ENCODE results near the gene LYRM1. TPM values are rescaled to one million over a fixed set of nuclear protein-coding genes. Genes with fewer than 3 reads are reported as not detected.
A peak's percentile ranks its signal among the peaks of the same experiment; 100 is the strongest.

The LYRM1 gene
- total RNA-seq, 2 donors from 2014 or later = 19.4 to 20.9 TPM

DNA sequence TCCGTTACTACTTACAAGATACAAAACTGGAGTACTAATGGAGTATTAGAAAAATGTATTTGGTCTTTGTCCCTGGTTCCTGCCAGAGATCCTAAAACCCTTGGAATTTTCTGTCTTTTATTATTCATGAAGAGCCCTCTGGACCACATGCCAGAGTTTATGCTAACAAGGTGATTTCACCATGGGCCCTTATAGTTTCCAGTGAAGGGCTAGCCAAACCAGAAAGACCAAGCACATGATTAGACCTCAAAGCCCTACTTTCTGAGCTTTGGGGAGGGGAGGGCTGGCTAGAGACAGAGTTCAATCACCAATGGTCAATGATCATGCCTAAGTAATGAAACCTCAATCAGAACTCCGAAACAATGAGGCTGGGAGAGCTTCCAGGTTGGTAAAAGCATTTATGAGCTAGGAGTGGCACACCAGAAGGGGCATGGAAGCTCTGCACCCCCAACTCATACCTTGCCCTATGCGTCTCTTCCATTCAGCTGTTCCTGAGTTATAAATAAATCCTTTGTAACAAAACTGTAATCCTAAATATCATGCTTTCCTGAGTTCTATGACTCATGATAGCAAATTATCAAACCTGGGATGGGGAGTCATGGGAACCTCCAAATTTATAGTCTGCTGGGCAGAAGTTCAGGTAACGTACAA is 10.8 kb upstream of the LYRM1 start:
- Mint-ChIP-seq H3K9me3 (no peaks in the 10 kb centered on the region), H3K27ac (no peak overlapping the region), H3K36me3 (peaks cover 0 to 14% of the 10 kb centered on the region in 2 donors)
- DNase-seq (ENCODE audit: low spot score in 2 of 2) = no peak
- no peak for ATAC-seq

DNA sequence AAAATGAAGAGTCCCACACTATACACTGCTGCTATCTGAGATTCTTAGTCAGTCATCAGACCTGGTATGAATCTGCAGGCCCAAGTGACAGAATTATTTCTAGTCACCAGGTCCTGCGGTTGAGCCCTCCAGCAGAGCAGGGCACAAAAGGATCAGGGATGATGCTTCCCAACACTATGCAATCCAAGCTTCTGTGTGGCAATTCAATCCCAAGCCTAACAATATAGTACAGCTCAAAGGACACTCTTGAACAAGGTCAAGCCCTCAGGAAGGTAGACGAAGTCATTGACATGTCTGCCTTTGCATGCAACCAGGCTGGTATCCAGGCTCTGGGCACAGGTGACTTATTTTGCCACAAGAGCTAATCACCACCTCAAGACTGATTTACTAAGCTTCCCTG is 6.2 kb upstream of the LYRM1 start:
- Mint-ChIP-seq H3K27ac (no peak overlapping the region), H3K36me3 (peaks cover 0 to 7% of the 10 kb centered on the region in 2 donors), H3K9me3 (no peaks in the 10 kb centered on the region)
- no peak for ATAC-seq
- no peak for DNase-seq (ENCODE audit: low spot score in 2 of 2)

DNA sequence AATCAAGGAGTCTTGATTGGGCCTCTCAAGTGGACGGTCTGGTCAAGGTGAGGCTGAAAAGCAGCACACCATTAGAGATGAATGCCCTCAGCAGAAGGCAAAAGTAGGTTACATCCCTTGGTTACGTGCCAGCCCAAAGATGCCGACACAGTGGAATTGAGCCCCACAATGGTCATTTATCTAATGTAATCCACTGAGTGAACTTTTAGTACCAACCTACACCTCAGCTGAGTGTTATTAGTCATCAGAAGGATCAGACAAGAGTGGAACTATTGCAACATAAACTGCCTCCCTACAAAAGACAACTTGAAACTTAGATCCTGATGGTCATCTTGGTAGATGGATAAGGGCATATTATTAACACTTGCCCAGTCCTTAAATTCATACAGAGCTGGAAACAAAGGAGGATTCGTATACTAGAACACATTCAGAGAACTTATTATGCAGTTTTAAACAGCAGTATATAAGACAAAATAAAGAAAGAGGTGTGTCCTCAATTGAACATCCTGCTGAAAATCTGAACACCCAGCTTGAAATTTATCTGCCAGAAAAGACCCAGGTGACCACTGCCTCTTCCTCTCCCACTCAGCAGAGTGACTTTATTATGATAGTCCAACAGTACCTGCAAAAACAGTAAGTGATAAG is 3.2 kb upstream of the LYRM1 start:
- Mint-ChIP-seq H3K36me3 (peaks cover 23% of the 10 kb centered on the region in 2 donors), H3K27ac (peak overlapping the region in 1 of 2 donors; percentile 99), H3K9me3 (no peaks in the 10 kb centered on the region)
- ATAC-seq (no peak), DNase-seq (ENCODE audit: low spot score in 2 of 2) (no peak)

DNA sequence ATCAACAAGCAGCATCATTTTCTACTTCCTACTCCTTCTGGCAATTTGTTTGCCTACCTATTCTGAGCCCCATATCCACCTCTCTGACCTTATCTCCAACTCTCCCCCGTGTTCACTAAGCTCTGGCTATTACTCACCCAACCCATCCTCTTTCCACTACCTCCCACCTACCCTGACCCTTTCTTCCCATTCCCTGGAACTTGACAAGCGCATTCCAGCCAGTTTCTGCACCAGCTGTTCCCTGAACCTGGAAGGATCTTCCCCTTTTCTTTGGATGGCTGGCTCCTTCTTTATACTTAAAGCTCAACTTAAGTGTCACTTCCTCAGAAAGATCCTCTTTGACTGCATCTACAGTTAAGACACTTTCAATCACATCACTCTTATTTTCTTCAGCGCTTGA is 2.6 kb upstream of the LYRM1 start:
- DNase-seq (ENCODE audit: low spot score in 2 of 2) = no peak
- Mint-ChIP-seq H3K27ac (peak overlapping the region in 1 of 2 donors; percentile 99), H3K9me3 (no peaks in the 10 kb centered on the region), H3K36me3 (peaks cover 22 to 28% of the 10 kb centered on the region in 2 donors)
- no peak for ATAC-seq

DNA sequence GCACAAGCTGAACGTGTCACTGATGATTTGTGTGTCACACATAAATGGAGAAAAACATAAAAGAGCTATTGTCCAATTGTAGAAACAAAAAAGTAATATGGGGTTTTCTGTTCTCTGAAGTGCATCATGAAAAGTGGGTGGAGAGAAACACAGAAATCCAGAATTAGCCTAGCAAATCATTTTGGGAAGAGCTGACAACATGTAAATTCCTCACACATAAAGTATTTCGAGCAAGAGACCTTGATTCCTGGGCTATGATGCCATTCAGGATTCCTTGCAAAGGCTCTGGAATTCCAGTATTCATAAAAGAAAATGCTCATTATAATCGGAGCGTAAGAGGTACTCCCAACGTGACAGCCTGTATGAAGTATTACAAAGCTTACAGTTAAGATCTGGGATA is 1.5 kb upstream of the LYRM1 start:
- Mint-ChIP-seq H3K36me3 (peaks cover 22 to 34% of the 10 kb centered on the region in 2 donors), H3K9me3 (no peaks in the 10 kb centered on the region), H3K27ac (peak overlapping the region in 1 of 2 donors; percentile 99)
- no peak for ATAC-seq
- no peak for DNase-seq (ENCODE audit: low spot score in 2 of 2)

DNA sequence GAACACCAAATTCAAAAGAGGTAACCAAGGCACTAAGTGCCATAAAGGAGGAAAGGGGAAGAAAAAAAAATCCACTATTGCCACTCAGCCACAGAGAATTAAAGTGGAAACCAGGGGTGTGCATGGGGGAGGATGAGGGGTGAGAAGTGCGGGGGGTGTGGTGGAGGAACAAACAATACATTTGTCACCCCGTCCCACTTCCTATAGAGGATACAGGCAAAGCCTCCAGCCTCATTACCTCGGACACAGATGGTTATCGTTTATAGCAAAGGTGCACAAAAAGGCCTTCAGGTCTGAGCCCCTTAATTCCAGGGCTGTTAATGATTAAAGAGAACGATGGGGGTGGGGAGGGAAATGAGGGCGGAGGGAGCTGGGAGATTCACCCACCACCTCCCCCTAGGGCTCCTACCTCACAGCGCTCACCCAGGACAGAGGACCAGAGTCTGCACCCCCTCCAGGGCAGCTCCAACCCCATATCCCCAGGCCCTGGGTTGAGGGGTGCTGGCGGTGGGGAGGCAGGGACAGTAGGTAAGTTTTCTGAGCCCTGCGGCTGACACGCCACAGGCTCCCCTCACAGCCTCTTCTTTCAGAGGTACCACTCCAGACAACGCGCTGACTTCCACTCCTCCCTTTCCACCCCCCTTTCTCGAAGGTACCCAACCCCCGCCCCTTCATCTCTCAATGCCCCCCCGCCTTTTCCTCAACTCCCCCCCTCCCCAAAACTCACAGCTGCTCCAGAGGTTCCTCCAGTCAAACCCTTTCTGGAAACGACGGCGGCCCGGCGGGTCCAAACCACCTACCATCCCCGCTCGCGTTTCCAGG is 883 bp upstream of the LYRM1 start:
- peak in 1 of 2 donors; percentile 17 for DNase-seq (ENCODE audit: low spot score in 2 of 2)
- Mint-ChIP-seq H3K27ac (peak overlapping the region; percentile 65 to 99), H3K36me3 (peaks cover 22 to 34% of the 10 kb centered on the region in 2 donors), H3K9me3 (no peaks in the 10 kb centered on the region)
- ATAC-seq = peak in 1 of 2 donors; percentile 3

DNA sequence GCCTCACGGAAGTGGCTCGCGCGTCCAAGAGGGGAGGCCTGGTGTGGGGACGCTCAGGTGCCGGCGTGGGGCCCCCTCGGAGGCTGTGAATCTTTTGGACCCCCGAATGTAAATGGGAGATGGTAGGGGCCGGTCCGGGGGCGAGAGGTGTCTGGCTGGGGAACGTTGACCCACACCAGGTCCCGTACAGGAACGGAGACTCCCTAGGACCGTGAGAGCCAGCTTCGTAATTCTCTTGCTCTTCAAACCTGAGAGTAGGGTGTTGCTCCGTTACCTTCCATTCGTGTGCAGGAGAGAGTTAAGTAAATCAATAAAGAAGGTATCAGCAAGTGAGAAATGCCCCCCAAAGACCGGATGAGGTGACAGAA is 481 bp downstream of the LYRM1 start:
- Mint-ChIP-seq H3K27ac (peak overlapping the region; percentile 99), H3K9me3 (no peaks in the 10 kb centered on the region), H3K36me3 (peaks cover 22 to 34% of the 10 kb centered on the region in 2 donors)
- DNase-seq (ENCODE audit: low spot score in 2 of 2) (no peak), ATAC-seq (peak in 1 of 2 donors; percentile 11)

DNA sequence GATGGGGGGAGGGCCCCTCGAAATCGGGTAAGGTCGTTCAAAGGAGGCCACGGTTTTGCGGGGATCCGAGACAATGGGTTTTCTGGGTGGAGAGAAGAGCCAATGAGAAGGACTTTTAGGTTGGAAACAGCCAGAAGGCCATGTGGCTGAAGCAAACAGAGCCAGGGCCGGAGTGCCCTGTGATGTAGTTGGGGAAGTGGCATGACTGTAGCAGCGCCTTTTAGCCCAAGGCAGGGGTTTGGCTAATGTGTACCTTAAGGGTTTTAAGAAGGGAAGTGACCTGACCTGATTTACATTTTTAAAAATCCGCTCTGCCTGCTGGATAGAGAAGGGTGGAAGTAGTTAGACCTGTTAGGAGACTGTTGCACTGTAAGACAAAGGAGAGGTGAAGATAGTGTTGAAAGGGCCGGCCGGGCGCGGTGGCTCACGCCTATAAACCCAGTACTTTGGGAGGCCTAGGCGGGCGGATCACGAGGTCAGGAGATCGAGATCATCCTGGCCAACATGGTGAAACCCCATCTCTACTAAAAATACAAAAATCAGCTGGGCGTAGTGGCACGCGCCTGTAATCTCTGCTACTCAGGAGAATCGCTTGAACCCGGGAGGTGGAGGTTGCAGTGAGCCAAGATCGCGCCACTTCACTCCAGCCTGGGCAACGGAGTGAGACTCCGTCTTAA is 1.0 kb downstream of the LYRM1 start:
- DNase-seq (ENCODE audit: low spot score in 2 of 2) = peak; percentile 6 to 57
- peak in 1 of 2 donors; percentile 6 for ATAC-seq
- Mint-ChIP-seq H3K9me3 (no peaks in the 10 kb centered on the region), H3K27ac (peak overlapping the region; percentile 99), H3K36me3 (peaks cover 22 to 34% of the 10 kb centered on the region in 2 donors)

DNA sequence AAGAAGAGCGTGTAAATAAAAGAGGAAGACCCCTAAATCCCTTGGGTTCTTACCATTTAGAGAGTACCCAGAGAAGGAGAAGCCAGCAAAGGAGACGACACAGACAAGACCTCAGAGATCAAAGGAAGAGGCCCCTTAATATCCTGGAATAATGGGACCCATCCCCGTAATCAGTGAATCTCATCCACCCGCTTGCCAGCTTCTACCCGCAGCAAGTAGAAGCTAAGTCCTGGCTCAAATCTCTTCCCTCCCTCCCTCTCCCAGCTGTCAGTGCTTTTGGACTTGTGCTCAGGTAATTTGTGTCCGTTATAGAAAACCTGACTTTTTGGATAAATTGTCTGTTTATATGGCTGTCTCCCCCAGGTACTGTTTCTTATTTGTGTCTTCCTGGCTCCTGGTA is 1.9 kb downstream of the LYRM1 start:
- Mint-ChIP-seq H3K27ac (no peak overlapping the region), H3K36me3 (peaks cover 22 to 34% of the 10 kb centered on the region in 2 donors), H3K9me3 (no peaks in the 10 kb centered on the region)
- no peak for DNase-seq (ENCODE audit: low spot score in 2 of 2)
- ATAC-seq = no peak

DNA sequence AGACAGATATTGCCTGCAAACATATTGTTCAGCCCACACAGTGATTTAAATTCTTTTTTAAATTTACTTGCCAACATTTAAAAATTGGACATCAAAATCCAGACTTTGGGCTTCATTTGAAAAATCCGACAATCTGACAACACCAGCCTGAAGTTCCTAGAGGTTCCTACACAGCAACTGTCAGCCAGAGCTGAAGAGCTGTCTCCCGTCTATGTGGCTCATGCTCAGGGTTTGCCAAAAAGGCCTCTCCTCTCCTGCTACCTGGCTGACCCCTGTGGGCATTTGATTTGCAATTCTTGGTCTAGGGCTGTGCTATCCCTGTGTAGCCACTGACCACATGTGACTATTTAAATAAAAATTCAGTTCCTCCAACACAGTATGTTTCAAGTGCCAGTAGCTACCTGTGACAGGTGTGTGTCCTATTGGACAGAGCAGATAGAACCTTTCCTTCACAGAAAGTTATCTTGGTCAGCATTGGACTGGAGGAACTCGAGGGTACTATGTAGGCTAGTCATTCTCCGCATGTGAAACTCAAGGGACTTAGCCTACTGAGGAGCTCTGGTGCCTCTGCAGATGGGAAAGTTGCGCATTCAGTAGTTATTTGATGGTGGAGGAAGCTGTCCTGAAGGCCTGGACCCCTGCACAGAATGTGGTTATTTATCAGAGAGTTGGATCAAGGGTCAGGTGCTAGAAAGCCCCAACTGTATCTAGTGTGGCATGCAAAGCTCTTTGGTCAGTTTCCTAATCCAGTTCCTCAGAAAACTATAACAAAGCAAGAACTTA is 2.7 kb downstream of the LYRM1 start:
- ATAC-seq (no peak), DNase-seq (ENCODE audit: low spot score in 2 of 2) (no peak)
- peaks cover 22 to 34% of the 10 kb centered on the region in 2 donors for H3K36me3 Mint-ChIP-seq
- no peaks in the 10 kb centered on the region for H3K9me3 Mint-ChIP-seq
- no peak overlapping the region for H3K27ac Mint-ChIP-seq

DNA sequence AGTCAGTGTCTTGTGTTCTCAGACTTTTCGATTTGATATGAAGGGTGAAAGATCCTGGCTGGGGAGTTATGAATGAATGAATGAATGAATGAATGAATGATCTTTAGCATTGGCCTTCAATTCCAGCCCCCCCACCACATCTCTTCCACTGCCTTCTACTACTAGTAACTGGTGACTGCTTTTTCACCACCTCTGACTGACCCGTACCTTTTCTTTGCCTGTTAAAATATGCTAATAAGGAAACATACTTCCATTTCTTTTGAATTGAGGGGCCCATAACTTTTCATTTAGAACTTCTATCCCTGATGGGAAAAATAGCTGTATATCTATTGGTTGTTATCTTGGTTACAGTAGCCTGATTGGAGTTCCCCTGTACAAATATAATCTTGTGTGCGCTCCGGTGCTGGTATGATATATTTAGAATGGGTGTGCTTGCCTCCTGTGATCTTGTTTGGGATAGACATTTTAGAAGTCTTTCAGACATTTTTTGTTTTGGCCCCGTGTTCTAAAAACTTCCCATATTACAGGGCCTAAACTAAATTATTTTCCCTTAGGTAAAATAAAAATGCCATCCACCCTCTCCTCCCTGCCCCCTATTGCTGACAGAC is 3.4 kb downstream of the LYRM1 start:
- H3K27ac Mint-ChIP-seq = peak overlapping the region in 1 of 2 donors; percentile 78
- DNase-seq (ENCODE audit: low spot score in 2 of 2) = no peak
- no peak for ATAC-seq
- peaks cover 22 to 34% of the 10 kb centered on the region in 2 donors for H3K36me3 Mint-ChIP-seq
- no peaks in the 10 kb centered on the region for H3K9me3 Mint-ChIP-seq

DNA sequence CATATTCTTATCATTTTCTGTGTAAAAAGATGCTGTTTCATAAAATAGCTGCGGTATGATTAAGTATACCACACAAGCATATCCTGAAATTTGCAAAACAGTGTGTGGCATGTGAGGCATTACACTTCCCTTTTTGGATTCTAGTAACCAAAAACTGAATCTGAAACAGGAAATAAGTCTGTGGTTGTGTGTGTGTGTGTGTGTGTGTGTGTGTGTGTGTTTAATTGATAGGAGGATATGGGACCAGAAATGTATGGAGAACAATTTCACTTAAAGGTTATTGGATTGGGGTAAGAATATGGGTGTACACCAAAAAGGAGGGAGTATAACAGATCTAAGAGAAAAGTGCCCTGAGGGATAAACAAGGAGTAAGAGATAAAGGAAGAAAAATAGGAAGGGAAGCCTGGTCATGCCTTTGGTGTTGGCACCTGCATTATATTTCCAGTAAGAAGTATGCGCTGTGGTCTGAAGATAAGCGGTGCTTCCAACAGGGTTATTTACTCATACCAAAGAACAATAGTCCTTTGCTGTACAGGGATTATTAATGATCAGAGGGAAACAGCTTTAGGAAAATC is 4.0 kb downstream of the LYRM1 start:
- Mint-ChIP-seq H3K36me3 (peaks cover 22 to 34% of the 10 kb centered on the region in 2 donors), H3K9me3 (no peaks in the 10 kb centered on the region), H3K27ac (no peak overlapping the region)
- DNase-seq (ENCODE audit: low spot score in 2 of 2) (peak in 1 of 2 donors; percentile 7), ATAC-seq (no peak)

DNA sequence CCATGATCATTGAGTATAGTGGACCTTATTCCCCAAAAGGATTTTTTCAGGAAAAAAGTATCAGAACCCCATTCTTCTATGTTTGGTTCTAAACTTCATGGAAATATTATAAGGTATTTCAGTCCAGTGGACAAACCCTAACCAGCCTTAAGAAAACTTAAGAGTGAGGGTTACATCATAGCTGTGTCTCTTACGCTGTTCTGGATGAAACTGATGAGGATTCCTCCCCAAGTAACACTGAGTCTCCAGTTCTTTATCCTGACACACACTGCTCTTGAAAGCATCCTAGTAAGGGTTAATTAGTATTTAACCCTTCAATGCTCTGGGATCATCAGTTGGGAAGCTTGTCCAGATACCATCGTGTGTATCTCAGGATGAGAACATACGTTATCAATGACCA is 5.0 kb downstream of the LYRM1 start:
- DNase-seq (ENCODE audit: low spot score in 2 of 2) (no peak), ATAC-seq (no peak)
- Mint-ChIP-seq H3K27ac (no peak overlapping the region), H3K36me3 (peaks cover 17 to 29% of the 10 kb centered on the region in 2 donors), H3K9me3 (no peaks in the 10 kb centered on the region)

DNA sequence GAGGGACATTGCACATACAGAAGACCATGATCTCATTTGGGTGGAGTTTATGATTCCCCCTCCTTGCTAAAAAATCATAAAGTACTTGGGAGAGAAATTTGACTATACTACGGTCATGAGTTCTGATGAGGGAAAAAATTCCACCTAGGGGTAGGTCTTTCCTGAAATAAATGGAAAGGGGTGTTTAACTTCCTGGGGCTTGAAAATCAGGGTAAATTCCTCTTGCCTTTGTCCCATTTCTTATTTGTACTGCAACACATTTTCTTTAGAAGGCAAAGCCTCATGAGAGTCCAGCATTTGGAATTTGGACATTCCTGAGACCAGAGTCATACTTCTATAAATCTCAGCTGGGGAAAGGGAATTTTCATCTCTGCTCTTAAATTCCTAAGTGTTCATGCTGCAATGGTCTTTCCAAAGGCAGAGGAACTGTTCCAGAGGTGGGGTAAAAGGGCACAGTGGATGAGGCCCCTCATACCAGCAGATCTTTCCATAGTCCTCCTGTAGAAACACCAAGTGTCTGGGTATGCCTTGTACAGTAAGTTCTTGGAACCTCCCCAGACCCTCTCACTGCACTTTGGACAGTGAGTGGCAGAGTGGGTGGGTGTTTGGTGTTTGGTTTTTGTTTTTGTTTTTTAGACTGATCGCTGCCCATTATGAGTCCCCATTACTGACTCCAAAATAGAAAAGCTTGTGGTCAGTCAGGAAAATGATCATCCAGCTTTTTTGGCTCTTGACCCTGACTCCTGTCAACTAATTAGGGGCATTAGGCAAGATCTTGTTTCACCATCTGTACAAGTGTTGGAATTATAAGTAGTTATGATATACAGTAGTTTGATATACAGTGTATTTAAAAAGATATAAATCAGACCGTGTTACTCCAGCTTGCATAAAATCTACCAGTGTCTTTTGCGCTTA is 6.0 kb downstream of the LYRM1 start:
- H3K36me3 Mint-ChIP-seq = peaks cover 7 to 18% of the 10 kb centered on the region in 2 donors
- no peak overlapping the region for H3K27ac Mint-ChIP-seq
- no peaks in the 10 kb centered on the region for H3K9me3 Mint-ChIP-seq
- no peak for ATAC-seq
- DNase-seq (ENCODE audit: low spot score in 2 of 2) = no peak
